ENCODE measurements around the gene ACD. TPM values are rescaled to one million over a fixed set of nuclear protein-coding genes. Genes with fewer than 3 reads are reported as not detected.

The ACD gene
- total and polyA plus RNA-seq, 2 of the 8 experiments (the other 6 are each of a cell fraction or from before 2014, with no cell fraction given), result 34.8 to 58.0 TPM

GRCh38 chr16:67676516-67676915, 16.5 kb upstream of the ACD start:
- peaks cover 0 to 8% of the 10 kb centered on the region in 2 experiments for H4K20me1 ChIP-seq (replicated peaks in 1 of 2; ENCODE audit: control insufficient read depth in 1 of 2, insufficient read depth in 2 of 2, low read length in 2 of 2)
- H3K4me1 ChIP-seq (replicated peaks in 1 of 4; ENCODE audit: control insufficient read depth in 3 of 4, insufficient read depth in 4 of 4, low read length in 3 of 4), result peaks cover 0 to 3% (median 0%) of the 10 kb centered on the region in 4 experiments; a peak in 1 of 7 replicates
- H3K36me3 ChIP-seq (ENCODE audit: control insufficient read depth in 2 of 4, insufficient read depth in 4 of 4, low read length in 3 of 4), result peaks cover 0 to 3% (median 0%) of the 10 kb centered on the region in 4 experiments; a peak in 1 of 8 replicates
- H2AFZ ChIP-seq (ENCODE audit: low read length), result no peak overlapping the region
- no peak overlapping the region for H3K4ac ChIP-seq (replicated peaks; ENCODE audit: insufficient read length, low read depth, low read length)
- no peak overlapping the region for H2AK5ac ChIP-seq (ENCODE audit: low read depth, low read length)
- no peak overlapping the region for H3K14ac ChIP-seq (ENCODE audit: insufficient read length)
- TF ChIP-seq RFX5 (IDR thresholded peaks at IDR 0.05; ENCODE audit: borderline replicate concordance, low read depth, low read length), result no peak
- TF ChIP-seq CTBP2 (IDR thresholded peaks at IDR 0.05; ENCODE audit: borderline replicate concordance, insufficient read depth, insufficient read length, low read length), result no peak
- no peak for TF ChIP-seq MAFK (IDR thresholded peaks at IDR 0.05; ENCODE audit: low read depth, low read length)
- TF ChIP-seq CBX5 (IDR thresholded peaks at IDR 0.05; ENCODE audit: low read depth, low read length), result no peak
- TF ChIP-seq SAP30 (IDR thresholded peaks at IDR 0.05; ENCODE audit: insufficient read depth, insufficient replicate concordance, low read length), result no peak
- TF ChIP-seq NRF1 (IDR thresholded peaks at IDR 0.05; ENCODE audit: low read depth, low read length), result no peak
- no peak for TF ChIP-seq GABPA (IDR thresholded peaks at IDR 0.05; ENCODE audit: borderline replicate concordance, insufficient read depth, low read length)
- TF ChIP-seq HDAC6 (IDR thresholded peaks at IDR 0.05; ENCODE audit: low read depth, low read length), result no peak
- TF ChIP-seq KDM5A (IDR thresholded peaks at IDR 0.05; ENCODE audit: low read length), result no peak
- no peak for TF ChIP-seq FOSL1 (IDR thresholded peaks at IDR 0.05; ENCODE audit: insufficient read depth, low read depth, low read length)
- no peak for TF ChIP-seq PHF8 (conservative IDR thresholded peaks at IDR 0.05; ENCODE audit: low read depth, low read length)
- no peak for TF ChIP-seq SIN3A (conservative IDR thresholded peaks at IDR 0.05 in 1 of 2, IDR thresholded peaks at IDR 0.05 in 1 of 2; ENCODE audit: low read depth in 1 of 2, low read length in 2 of 2)
- no peak for TF ChIP-seq TEAD4 (IDR thresholded peaks at IDR 0.05; ENCODE audit: low read depth, low read length)
- no peak overlapping the region for H4K91ac ChIP-seq (replicated peaks; ENCODE audit: insufficient read length, low read length)
- no peaks in the 10 kb centered on the region for H3K27me3 ChIP-seq (replicated peaks in 1 of 4; ENCODE audit: control insufficient read depth in 3 of 4, extremely low read depth in 1 of 4, insufficient read depth in 3 of 4, low read length in 3 of 4)
- H3K4me2 ChIP-seq (ENCODE audit: insufficient read depth in 1 of 2, low read depth in 2 of 2, low read length in 2 of 2), result no peak overlapping the region
- no peak overlapping the region for H3K27ac ChIP-seq (ENCODE audit: low read depth, low read length)
- no peak for FAIRE-seq
- ChIA-PET CTCF (ENCODE audit: partially characterized antibody) (interaction anchor here (0.6 to 5.5 kb wide), 6 partner anchors 10 to 182 kb away, joined by 3 to 46 read pairs (median 3); partner anchors contain the start of genes C16orf86 and ENKD1), POLR2A (ENCODE audit: partially characterized antibody) (interaction anchor here (0.6 to 0.9 kb wide), 3 partner anchors 38 to 157 kb away, joined by 3 to 4 read pairs (median 3); no protein-coding TSS in a partner anchor)
- H3K79me2 ChIP-seq (ENCODE audit: control insufficient read depth in 1 of 2, insufficient read depth in 2 of 2, low read length in 2 of 2), result no peaks in the 10 kb centered on the region
- H3K9ac ChIP-seq (replicated peaks in 1 of 4; ENCODE audit: extremely low read depth in 1 of 4, low read depth in 3 of 4, low read length in 3 of 4), result no peak overlapping the region
- H4K5ac ChIP-seq (ENCODE audit: insufficient read length, low read depth, low read length), result no peak overlapping the region
- H3K4me3 ChIP-seq (ENCODE audit: extremely low read depth in 1 of 4, insufficient read depth in 2 of 4, low read depth in 3 of 4, low read length in 4 of 4), result no peak overlapping the region
- DNase-seq (ENCODE audit: low read depth in 1 of 2, low spot score in 2 of 2), result no peak
- H2BK5ac ChIP-seq (ENCODE audit: low read depth, low read length), result no peak overlapping the region
- WGBS, 2 experiments (ENCODE audit: extremely low coverage in 1 of 2, insufficient coverage in 1 of 2, insufficient read length in 1 of 2, insufficient replicate concordance in 2 of 2, low coverage in 1 of 2, low lambda C conversion rate in 2 of 2, missing lambda C conversion rate in 1 of 2), result 98% methylated on average over 4 of the region's 4 CpGs; no CpG with 5 or more reads in 1 of the 2 experiments
- no peaks in the 10 kb centered on the region for H3K23me2 ChIP-seq (ENCODE audit: low read depth, low read length)
- H3K18ac ChIP-seq (ENCODE audit: extremely low read depth, low read length), result no peak overlapping the region
- H2BK20ac ChIP-seq (ENCODE audit: low read length), result no peak overlapping the region
- H3K56ac ChIP-seq (replicated peaks; ENCODE audit: insufficient read length, low read depth, low read length), result no peak overlapping the region
- no peak overlapping the region for H2BK120ac ChIP-seq (replicated peaks; ENCODE audit: low read depth, low read length)
- no peak overlapping the region for H2BK12ac ChIP-seq (ENCODE audit: low read depth, low read length)
- no peaks in the 10 kb centered on the region; the same call in none of the 2 replicates for H3K79me1 ChIP-seq (ENCODE audit: low read depth, low read length)
- no peak overlapping the region for H3K23ac ChIP-seq (ENCODE audit: insufficient read length)
- H2BK15ac ChIP-seq (ENCODE audit: low read length), result no peak overlapping the region
- H4K8ac ChIP-seq (ENCODE audit: extremely low read depth, insufficient read depth, low read length), result no peak overlapping the region
- no peaks in the 10 kb centered on the region for H3K9me3 ChIP-seq (ENCODE audit: insufficient read depth in 2 of 2, low read depth in 1 of 2, low read length in 1 of 2)
